GM12864 (cell line): ENCODE results near the gene SACS.

Experiments
- DNase-seq: peaks from one replicate; pipeline ENCODE4 v3.0.0-alpha.2; 2011; ENCODE audit warnings: low read depth
- H3K4me3 ChIP-seq: 2 replicates; pipeline ENCODE4 v1.5.1; 2011; ENCODE audit warnings: mild to moderate bottlenecking, low read depth, low read length, control low read depth
- CTCF ChIP-seq: IDR thresholded peaks from 2 replicates; pipeline ENCODE4 v1.5.1; 2011; ENCODE audit warnings: low read depth, mild to moderate bottlenecking, moderate library complexity, low read length, control low read depth, inconsistent platforms; ENCODE audit errors: missing control alignments

SACS gene

GRCh38 chr13:23432626-23433025, 876 bp downstream of the SACS start:
- H3K4me3 ChIP-seq = no peak overlapping the region
- TF ChIP-seq CTCF = no peak
- DNase-seq = no peak

GRCh38 chr13:23430664-23431063, 2.8 kb downstream of the SACS start:
- no peak overlapping the region for H3K4me3 ChIP-seq
- no peak for DNase-seq
- TF ChIP-seq CTCF = no peak

- DNase-seq = no peak
- no peak overlapping the region for H3K4me3 ChIP-seq
- no peak for TF ChIP-seq CTCF
Observed at GRCh38 chr13:23427881-23428528, 5.5 kb downstream of the SACS start.

- no peak for TF ChIP-seq CTCF
Observed at GRCh38 chr13:23427342-23427843, 6.1 kb downstream of the SACS start.

GRCh38 chr13:23421596-23421995, 11.9 kb downstream of the SACS start:
- no peak for DNase-seq
- no peak for TF ChIP-seq CTCF
- H3K4me3 ChIP-seq = no peak overlapping the region

More at GRCh38 chr13:23427342-23427843, 6.1 kb downstream of the SACS start:
- DNase-seq = no peak
- H3K4me3 ChIP-seq = no peak overlapping the region

GRCh38 chr13:23418776-23419683, 14.5 kb downstream of the SACS start:
- H3K4me3 ChIP-seq = no peak overlapping the region
- DNase-seq = no peak
- TF ChIP-seq CTCF = no peak
